NCI-H1092 treated with DMSO at 0.1 percent for 48 hours (cell line): ENCODE results near the gene SSH2.
"Not testable (repeated sequence)": the region's sequence is repeated elsewhere in the genome, so short reads cannot be mapped to it uniquely, and the experiment has no call there.

Experiments
- DNase-seq: peaks from one replicate; lab custom pipeline; 2025; lab: John Stamatoyannopoulos, UW

SSH2 gene

DNA sequence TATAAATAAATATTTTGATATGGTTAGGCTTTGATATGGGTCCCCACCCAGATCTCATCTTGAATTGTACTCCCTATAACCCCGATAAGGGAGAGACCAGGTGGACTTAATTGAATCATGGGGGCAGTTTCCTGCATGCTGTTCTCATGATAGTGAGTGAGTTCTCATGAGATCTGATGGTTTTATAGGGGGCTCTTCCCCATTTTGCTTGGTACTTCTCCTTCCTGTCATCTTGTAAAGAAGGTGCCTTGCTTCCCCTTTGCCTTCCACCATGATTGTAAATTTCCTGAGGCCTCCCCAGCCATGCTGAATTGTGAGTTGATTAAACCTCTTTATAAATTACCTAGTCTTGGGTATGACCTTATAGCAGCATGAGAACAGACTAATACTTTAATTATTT, 55.7 kb downstream of the SSH2 start:
- not testable (repeated sequence) for DNase-seq

DNA sequence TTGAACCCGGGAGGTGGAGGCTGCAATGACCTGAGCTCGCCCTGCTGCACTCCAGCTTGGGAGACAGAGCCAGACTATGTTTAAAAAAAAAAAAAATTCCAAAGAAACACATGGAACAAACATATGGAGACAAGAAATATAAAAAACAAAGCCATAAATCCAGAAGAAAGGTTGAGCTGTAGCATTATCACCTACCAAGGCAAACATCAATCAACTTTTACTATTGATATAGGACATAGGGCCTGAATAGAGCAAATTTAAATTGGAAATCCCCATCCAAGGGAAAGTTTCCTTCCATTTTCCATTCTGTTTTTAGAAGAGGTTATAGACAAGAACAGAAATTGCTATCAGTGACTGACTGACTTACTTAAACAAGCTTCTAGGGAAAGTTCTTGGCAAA, 56.6 kb downstream of the SSH2 start:
- no peak for DNase-seq

DNA sequence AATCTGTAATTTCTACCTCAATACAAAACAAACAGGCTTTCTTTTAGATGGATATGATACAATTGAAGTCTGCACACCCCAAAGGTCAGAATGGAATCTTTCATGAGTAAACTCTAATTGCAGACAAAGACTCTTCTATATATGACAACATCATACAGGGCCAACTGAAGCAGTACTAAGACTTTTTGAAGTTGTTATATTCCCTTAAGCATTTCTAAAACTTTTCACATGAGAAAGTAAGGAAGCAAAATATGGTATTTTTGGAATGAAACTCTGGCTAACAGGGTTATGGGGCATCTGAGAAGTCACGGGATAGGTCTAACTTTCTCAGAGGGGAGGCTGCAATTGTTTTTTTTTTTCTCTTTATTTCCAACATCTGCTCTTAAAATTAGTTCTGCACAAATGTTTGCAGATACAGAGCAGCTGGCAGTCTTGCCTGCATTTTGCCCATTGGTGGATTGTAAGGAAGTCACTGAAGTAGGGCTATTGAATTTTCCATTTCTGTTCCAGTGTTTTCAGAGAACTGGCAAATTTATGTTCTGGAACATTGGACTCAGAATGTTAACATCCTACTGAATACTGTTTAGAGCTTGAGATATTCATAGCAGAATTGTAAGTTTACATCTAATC, 59.1 kb downstream of the SSH2 start:
- no peak for DNase-seq

DNA sequence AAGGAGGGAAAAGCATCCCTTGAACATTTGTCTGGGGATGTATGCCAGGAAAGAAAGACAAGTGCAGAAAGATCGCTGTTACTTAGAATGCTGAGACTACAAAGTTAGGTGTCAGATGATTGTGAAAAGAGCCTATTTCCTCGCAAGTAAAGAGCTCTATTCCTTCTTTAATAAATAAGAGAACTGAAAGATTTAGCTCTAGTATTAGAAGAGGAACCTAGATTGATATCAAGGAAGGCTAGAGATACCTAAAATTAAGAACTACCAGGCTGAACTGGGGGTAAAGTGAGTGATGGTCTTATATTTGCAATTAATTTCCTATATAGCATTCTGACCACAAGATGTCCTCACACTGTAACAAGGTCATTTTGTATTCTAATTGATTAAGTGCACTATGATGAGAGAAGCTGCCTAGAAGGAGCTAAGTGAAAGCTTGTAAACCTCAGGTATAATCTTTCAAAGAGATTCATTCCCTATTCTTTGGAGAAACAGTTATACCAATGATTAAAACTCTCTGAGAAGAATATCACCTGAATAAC, 62.3 kb downstream of the SSH2 start:
- DNase-seq, result no peak

DNA sequence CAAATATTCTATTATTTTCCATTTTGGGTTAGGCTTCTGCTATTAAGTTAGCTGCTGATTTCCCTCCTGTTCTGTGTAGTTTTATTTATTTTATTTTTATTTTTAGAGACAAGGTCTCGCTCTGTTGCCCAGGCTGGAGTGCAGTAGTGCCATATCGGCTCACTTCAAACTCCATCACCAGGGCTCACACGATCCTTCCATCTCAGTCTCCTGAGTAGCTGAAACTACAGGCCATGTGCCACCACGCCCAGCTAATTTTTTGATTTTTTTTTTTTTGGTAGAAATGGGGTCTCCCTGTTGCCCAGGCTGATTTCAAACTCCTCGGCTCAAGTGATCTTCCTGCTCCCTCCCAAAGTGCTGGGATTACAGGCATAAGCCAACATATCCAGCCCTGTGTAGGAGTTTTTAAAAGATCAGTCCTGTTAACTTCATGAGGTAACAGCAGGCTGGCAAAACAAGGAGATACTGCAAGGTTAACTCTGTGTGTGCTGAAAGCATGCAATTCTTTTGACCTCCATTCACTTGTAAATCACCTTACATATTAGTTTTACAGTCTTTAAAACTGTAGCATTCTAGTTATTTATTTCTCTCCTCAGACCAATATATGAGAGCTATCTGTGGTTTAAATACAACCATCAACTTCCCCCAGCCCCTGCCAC, 63.2 kb downstream of the SSH2 start:
- DNase-seq, result no peak

DNA sequence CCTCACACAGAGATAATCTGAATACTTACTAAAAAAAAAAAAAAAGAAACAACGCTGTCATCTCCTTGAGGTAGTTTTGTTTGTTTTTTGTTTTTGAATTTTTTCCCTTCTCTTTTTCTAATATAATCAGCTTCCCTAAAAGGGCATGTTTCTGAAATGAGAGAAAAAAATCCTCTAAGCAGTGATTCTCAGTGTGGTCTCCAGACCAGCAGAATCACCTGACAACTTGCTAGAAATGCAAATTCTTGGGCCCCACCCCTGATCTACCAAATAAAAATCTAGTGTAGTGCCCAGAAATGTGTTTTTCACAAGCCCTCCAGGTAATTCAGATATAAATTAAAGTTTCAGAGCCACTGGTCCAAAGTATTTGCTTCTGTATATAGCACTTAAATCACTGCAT, 65.4 kb downstream of the SSH2 start:
- no peak for DNase-seq

DNA sequence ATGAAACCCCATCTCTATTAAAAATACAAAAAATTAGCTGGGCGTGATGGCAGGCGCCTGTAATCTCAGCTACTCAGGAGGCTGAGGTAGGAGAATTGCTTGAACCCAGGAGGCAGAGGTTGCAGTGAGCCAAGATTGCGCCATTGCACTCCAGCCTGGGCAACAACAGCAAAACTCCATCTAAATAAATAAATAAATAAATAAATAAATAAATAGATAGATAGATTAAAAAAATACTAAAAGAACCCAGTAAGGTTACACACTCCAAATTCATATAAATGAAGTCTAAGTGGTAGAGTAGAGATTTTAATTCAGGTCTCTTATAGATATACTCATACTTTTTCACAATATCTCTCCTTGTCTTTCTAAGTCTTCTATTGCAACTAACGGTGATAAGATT, 65.9 kb downstream of the SSH2 start:
- not testable (repeated sequence) for DNase-seq

DNA sequence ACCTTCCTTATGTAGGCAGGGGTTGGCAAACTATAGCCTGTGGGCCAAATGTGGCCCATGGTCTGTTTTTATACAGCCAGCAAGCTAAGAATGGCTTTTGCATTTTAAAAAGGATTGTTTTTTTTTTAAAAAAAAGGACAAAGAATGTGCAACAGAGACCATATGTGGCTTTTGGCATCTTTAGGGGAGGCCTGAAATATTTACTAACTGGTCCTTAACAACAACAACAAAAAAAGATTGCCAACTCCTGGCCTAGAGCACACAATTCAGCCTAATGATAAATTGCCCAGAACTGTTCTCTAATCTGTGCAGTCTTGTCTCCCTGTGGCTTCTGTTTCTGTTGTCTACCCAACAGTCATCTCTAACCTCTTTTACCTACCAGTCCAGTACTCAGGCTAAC, 67.1 kb downstream of the SSH2 start:
- no peak for DNase-seq

DNA sequence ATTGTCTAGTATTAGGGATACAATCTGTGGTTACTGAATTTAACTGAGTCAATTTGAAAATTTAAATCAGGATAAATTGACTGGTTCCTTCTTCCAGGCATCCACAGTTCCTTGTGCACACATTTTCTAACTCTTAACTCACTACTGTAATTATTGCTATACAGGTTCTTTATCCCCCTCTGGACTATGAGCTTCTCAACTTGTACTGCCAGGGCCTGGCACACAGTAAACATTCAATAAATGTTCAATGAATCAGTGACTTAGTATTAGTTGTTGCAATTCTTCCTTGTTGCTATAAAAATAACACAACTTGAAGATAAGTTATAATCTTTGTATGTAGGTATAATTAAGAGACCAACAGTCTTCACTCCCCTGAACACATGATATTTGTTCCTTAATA, 67.9 kb downstream of the SSH2 start:
- no peak for DNase-seq

DNA sequence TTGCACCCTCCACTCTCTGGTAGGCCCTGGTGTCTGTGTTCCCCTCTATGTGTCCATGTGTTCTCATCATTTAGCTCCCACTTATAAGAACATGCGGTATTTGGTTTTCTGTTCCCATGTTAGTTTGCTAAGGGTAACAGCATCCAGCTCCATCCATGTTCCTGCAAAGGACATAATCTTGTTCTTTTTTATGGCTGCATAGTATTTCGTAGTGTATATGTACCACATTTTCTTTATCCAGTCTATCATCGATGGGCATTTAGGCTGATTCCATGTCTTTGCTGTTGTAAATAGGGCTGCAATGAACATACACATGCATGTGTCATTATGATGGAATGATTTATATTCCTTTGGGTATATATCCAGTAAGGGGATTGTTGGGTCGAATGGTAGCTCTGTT, 70.6 kb downstream of the SSH2 start:
- not testable (repeated sequence) for DNase-seq

DNA sequence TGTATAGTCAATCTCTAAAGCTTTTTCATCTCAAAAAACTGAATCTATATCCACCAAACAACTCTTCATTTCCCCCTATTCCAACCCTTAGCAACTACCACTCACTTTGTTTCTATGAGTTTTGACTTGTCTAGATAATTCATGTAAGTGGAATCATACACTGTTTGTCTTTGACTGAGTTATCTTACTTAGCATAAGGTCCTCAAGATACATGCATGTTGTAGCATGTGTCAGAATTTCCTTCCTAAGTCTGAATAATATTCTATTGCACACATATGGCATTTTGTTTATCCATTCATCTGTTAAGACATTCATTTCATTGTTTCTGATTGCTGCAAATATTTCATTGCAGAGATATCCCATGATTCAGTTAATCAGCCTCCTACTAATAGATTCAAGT, 72.2 kb downstream of the SSH2 start:
- DNase-seq, result no peak

DNA sequence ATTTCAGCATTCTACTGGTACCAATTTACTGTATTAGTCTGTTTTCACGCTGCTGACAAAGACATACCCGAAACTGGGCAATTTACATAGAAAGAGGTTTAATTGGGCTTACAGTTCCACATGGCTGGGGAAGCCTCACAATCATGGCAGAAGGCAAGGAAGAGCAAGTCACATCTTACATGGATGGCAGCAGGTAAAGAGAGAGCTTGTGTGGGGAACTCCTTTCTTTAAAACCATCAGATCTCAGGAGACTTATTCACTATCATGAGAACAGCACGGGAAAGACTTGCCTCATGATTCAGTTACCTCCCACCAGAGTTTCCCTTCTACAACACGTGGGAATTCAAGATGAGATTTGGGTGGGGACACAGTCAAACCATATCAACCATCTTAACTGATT, 72.9 kb downstream of the SSH2 start:
- not testable (repeated sequence) for DNase-seq

DNA sequence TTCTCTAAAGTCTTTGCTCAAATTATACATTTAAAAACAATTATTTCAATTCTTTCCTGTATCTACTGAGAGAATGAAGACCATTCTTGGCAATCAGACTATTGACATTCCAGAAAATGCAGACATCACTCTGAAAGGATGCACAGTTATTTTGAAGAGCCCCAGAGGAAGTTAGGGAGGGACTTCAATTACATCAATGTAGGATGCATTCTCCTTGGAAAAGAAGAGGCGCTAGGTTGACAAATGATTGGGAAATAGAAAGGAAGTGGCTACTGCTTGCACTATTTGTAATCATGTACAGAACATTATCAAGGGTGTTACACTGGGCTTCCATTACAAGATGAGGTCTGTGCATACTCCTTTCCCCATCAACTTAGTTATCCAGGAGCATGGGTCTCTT, 74.3 kb downstream of the SSH2 start:
- DNase-seq, result no peak

DNA sequence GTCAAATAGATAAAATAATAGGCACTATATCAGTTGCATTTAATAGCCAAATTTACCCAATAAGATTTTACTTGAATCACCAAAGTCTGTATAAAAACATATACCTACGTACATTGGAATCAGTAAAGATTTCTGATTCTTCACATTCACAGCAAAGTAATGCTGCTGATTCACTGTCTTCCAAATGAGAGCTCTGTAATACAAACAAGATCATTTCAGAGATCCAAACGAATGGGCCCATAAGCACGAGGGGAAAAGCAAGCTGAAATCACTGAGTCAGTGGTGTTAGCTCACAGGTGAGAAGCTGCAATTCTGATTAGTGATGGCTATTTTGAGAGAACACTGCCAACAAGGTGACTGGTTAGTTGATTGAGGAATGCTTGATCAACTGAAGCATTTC, 81.3 kb downstream of the SSH2 start:
- DNase-seq, result no peak

DNA sequence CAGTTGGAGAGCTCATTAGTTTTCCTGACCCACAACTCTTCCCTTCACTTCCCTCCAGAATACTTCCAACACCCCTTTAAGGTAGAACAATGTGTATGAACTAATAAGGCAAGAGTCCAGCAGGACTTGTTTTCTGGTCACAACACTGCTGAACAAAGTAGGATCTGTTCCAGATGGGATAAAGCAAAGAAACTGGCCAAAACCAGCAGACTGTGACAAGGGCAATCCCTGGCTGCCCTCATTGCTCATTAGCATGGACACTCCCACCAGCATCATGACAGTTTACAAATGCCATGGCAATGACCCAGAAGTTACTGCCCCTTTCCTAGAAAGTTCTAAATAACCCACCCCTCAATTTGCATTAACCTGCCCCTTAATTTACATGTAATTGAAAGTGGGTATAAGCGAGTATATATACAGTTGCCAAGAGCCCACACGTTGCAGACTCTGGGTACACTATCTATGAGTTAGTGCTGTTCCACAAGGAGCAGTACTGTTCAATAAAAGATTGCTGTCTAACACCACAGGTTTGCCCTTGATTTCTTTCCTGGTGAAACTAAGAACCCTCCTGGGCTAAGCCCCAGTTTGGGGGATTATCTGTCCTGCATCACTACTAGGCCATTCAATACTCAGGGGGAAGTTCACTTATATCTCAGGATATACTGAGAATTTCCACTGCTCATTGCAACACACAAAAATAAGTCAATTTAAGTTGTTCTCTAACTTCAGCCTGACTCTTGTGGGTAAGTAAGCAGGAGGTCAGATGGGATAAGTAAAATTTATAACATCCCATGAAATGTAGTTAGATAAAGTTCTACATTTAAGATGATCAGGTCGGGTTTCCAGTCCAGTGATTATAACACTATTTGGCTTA, 82.3 kb downstream of the SSH2 start:
- no peak for DNase-seq

DNA sequence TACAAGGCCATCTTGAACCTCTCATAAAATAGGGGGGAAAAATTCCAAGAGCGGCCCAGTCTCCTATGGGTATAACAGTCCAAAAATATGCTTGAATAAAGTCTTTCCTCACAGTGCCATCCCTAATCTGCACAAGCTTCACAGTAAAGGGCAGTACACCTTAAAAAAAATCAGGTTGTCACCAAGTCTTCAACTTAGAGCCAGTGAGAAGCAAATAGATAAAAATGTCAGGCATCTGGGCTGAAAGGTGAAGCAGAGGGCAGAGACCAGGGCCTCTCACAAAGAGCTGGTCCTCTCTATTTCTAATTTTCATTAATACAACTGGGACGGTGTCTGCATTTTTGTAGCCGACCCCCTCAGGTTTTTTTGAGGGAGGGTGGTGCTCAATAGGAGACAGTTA, 82.9 kb downstream of the SSH2 start:
- DNase-seq, result no peak

DNA sequence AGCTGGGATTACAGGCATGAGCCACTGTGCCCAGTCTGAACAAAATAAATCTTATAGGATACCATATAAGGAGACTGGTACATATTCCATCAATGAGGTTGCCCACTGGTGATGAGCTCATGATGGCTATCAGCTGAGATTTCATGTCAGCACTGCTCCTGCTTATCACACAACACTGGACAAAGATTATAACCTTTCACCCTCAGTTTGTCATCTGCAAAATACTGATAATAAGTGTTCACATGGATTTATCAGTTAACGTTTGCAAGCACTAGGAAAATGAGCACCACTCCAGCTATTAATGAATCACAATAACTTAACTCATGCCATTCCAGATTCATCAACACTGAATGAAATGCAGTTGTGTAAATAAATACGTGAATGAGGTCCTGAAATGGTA, 83.7 kb downstream of the SSH2 start:
- no peak for DNase-seq

DNA sequence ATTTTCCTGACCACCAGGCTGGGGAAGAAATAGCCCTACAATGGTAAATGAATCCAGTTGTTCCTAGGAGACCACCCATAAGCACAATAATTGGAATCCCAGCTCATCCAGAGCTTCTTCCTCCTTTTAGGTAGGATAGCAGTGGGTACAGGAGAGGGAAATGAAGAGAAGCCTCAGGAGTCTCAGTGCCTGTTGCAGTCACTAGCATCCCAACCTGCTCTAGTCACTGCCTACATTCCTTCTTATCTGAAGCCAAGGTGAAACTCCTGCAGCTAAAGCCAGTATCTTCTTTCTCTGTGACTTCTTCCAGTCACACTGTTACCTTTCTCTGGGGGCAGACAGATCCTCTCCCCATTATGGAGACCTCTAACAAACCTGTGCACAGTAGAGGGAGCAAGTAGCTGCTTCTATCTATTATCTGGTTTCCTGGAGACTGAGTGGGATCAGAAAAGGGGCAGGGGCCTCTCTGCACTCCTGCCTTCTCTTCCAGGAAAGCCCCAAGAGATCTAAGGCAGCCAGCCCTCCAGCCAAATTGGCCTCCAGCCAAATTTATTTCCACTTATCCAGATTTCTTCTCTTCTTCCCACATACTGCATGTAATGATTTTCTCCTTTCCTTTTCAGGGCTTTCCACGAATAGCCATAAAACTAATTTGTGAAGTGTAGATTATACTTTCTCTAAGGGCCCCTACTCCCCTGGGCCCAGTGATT, 85.5 kb downstream of the SSH2 start:
- peak; percentile 22 for DNase-seq

DNA sequence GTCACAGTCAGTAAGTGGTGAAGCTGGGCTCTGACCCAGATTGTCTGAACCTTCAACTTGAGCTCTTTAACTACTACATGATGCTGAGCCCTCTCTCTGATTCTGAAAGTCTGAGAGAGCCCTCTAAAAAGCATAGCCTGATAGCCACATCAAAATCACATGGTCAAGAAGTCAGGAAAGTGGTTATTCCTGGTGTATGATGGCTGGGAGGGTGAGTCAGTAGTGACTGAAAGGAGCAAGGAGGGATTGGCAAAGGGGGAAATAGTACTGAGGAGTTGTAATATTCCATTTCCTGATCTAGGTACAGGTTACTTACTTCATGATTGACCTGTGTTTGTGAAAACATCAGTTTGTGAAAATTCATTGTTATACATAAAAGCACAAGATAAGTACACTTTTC, 89.1 kb downstream of the SSH2 start:
- no peak for DNase-seq

DNA sequence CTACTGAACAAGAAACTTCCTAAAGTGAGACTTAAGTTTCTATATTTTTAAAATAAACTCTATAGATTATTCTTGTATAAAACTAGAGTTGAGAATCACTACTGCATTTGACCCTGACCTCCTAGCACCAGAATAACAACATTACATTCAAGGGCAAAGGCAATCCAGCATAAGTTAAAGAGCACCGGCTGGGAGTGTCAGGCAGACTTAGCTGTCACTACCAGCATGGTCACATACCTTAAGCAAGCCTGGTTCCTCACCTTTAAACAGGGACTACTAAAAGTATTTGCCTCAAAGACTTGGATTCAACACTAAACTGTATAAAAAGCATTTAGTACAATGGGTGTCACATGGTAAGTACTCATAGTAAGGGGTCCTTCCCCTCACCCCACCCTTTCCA, 90.4 kb downstream of the SSH2 start:
- no peak for DNase-seq

DNA sequence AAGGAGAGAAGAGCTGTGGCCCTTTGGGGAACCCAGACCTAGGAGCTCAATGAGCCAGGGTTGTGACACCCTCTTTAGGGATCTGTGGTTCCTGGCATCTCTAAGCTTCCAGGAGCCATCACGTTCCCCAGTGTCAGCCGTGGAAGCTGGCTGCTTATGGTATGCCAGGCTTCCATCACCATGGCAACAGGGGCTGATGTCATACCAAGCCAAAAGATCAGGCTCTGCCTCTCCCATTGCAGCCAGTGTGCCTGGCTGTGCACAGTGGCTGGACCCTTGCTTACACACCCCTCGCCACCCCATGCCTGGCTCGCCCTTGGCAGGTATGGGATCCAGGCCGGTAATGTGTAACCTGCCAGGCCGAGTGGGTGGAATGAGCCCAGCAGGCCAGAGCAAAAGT, 91.1 kb downstream of the SSH2 start:
- no peak for DNase-seq

DNA sequence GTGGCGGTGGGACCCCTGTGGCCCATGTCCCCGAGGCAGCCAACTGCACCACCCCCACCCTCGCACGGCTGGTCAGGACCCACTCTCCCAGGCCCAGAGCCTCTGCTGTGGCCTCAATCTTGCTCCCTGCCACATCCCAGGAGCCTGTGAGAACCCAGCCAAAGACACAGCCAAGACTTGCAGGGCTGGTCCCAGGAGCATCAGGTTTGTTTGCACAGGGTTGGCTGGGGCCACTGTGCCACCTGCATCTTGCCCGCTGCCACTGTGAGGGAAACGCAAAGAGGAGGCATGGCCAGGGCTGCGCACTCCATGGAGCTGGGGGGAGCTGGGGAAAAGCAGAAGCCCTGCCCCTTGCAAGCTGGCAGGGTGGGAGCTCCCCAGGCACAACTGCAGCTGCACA, 92.5 kb downstream of the SSH2 start:
- no peak for DNase-seq
